GM18519 (cell line): ENCODE results near the gene CRMP1.
"Not testable (repeated sequence)": the region's sequence is repeated elsewhere in the genome, so short reads cannot be mapped to it uniquely, and the experiment has no call there.

Experiments used
- ATAC-seq: cut with Tn5 transposase; IDR thresholded peaks from one replicate; pipeline ENCODE4 v1.9.1; 2021; ENCODE audit warnings: mild to moderate bottlenecking, moderate library complexity; ENCODE audit not compliant: unreplicated experiment, low FRiP score

Gene CRMP1

GRCh38 chr4:5825321-5826041 is 67.4 kb downstream of the CRMP1 start:
- no peak for ATAC-seq

GRCh38 chr4:5824635-5825034 is 68.3 kb downstream of the CRMP1 start:
- ATAC-seq, result no peak

GRCh38 chr4:5824227-5824626 is 68.7 kb downstream of the CRMP1 start:
- ATAC-seq, result no peak

- ATAC-seq, result peak; percentile 54
These were observed 69.2 kb downstream of the CRMP1 start for GRCh38 chr4:5823542-5824211.

- no peak for ATAC-seq
These were observed 70.3 kb downstream of the CRMP1 start for GRCh38 chr4:5822619-5823018.

GRCh38 chr4:5821665-5822358 is 71.1 kb downstream of the CRMP1 start:
- no peak for ATAC-seq

- no peak for ATAC-seq
These were observed 76.0 kb downstream of the CRMP1 start for GRCh38 chr4:5816851-5817375.

- no peak for ATAC-seq
These were observed 76.8 kb downstream of the CRMP1 start for GRCh38 chr4:5816101-5816500.

GRCh38 chr4:5815641-5816040 is 77.2 kb downstream of the CRMP1 start:
- ATAC-seq, result no peak

GRCh38 chr4:5814421-5814820 is 78.5 kb downstream of the CRMP1 start:
- no peak for ATAC-seq

GRCh38 chr4:5813882-5814255 is 79.0 kb downstream of the CRMP1 start:
- no peak for ATAC-seq

- ATAC-seq, result peak; percentile 61
These were observed 80.2 kb downstream of the CRMP1 start for GRCh38 chr4:5812506-5813229.

- not testable (repeated sequence) for ATAC-seq
These were observed 80.8 kb downstream of the CRMP1 start for GRCh38 chr4:5812057-5812456.

GRCh38 chr4:5810770-5811430 is 82.0 kb downstream of the CRMP1 start:
- ATAC-seq, result no peak

- ATAC-seq, result no peak
These were observed 82.7 kb downstream of the CRMP1 start for GRCh38 chr4:5810151-5810550.

GRCh38 chr4:5809216-5809776 is 83.6 kb downstream of the CRMP1 start:
- no peak for ATAC-seq

GRCh38 chr4:5808081-5808741 is 84.7 kb downstream of the CRMP1 start:
- ATAC-seq, result no peak

- ATAC-seq, result no peak
These were observed 87.6 kb downstream of the CRMP1 start for GRCh38 chr4:5805270-5805669.

GRCh38 chr4:5804656-5805055 is 88.2 kb downstream of the CRMP1 start:
- ATAC-seq, result no peak
